ENCODE results near the gene RPUSD3.

DNA sequence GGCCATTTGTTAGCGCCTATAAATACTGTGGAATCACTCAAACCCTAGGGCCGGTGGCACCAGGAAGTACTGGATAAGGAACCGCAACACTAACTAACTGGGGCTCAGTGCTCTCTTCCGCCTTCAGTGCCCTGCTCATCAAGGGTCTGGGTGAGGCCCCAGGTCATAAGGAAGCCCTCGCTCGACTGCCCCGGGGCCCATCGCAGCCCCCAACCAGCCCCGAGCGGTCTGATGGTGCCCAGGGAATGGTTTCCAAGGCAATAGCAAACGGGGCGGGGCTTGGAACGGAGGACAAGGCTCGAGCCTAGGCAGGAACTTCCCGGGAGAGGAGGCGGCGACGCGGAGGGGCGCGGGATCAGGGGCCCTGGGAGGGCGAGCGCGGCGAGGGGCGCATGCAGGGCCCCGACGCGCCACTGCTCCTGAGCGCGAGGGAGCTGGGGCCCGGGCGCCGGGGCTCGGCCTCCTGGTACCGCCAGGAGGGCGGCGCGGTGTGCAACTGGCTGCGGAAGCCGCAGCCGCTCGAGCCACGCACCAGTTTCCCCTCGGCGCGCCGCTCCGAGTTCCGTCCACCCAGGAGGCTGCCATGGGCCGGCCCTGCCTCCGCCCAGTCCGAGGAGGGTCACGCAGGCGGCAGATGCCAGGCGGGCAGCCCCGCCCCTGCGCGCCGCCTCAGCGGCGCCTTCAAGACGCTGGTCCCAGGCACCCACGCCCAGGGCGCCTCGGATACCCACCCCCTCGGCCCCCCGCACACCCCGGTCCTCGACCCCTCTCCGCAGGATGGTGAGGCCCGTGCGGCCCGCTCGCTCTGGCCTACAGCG is 34.0 kb downstream of the RPUSD3 start, which contains the start of gene TTLL3:
- TF ChIP-seq, protein P1, sequence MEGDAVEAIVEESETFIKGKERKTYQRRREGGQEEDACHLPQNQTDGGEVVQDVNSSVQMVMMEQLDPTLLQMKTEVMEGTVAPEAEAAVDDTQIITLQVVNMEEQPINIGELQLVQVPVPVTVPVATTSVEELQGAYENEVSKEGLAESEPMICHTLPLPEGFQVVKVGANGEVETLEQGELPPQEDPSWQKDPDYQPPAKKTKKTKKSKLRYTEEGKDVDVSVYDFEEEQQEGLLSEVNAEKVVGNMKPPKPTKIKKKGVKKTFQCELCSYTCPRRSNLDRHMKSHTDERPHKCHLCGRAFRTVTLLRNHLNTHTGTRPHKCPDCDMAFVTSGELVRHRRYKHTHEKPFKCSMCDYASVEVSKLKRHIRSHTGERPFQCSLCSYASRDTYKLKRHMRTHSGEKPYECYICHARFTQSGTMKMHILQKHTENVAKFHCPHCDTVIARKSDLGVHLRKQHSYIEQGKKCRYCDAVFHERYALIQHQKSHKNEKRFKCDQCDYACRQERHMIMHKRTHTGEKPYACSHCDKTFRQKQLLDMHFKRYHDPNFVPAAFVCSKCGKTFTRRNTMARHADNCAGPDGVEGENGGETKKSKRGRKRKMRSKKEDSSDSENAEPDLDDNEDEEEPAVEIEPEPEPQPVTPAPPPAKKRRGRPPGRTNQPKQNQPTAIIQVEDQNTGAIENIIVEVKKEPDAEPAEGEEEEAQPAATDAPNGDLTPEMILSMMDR (conservative IDR thresholded peaks at IDR 0.05) = no peak
- TF ChIP-seq EZH2 (IDR thresholded peaks at IDR 0.05; ENCODE audit: low read depth) = no peak
